Glutamatergic neuron (in vitro differentiated cells): ENCODE measurements around the gene CMTM5. TPM values are rescaled to one million over a fixed set of nuclear protein-coding genes. Genes with fewer than 3 reads are reported as not detected.
A peak's percentile ranks its signal among the peaks of the same experiment; 100 is the strongest.

Experiments
- DNase-seq: peaks from one replicate; pipeline ENCODE4 v3.0.0; 2022
- H3K27ac Mint-ChIP-seq: one replicate; pipeline ENCODE4 v1.8.0; 2020; ENCODE audit warnings: mild to moderate bottlenecking, mixed read lengths, inconsistent platforms; ENCODE audit not compliant: unreplicated experiment
- H3K27me3 Mint-ChIP-seq: one replicate; pipeline ENCODE4 v1.8.0; 2020; ENCODE audit warnings: mild to moderate bottlenecking, moderate library complexity, mixed read lengths, inconsistent platforms; ENCODE audit not compliant: unreplicated experiment
- H3K36me3 Mint-ChIP-seq: one replicate; pipeline ENCODE4 v1.8.0; 2020; ENCODE audit warnings: mild to moderate bottlenecking, mixed read lengths, inconsistent platforms; ENCODE audit not compliant: unreplicated experiment
- H3K4me1 Mint-ChIP-seq: one replicate; pipeline ENCODE4 v1.8.0; 2020; ENCODE audit warnings: mild to moderate bottlenecking, low read depth, mixed read lengths, inconsistent platforms; ENCODE audit not compliant: unreplicated experiment
- H3K4me3 Mint-ChIP-seq: one replicate; pipeline ENCODE4 v1.8.0; 2020; ENCODE audit warnings: mild to moderate bottlenecking, mixed read lengths, inconsistent platforms; ENCODE audit not compliant: unreplicated experiment
- H3K9me3 Mint-ChIP-seq: one replicate; pipeline ENCODE4 v1.8.0; 2020; ENCODE audit warnings: mild to moderate bottlenecking, moderate library complexity, mixed read lengths, inconsistent platforms; ENCODE audit not compliant: unreplicated experiment
- CTCF ChIP-seq: fragments of 200-600 bp; sonication (generic); IDR thresholded peaks from one replicate; pipeline ENCODE4 v1.5.0; 2021; ENCODE audit not compliant: partially characterized antibody, unreplicated experiment
- total RNA-seq: library from RNA; stranded (reverse); fragmentation: NEBNext Ultra II Directional; extraction: Animal tissue kit (Norgen Biotek cat#: 25700); gene quantifications from one replicate; pipeline ENCODE4 v1.2.1, GENCODE V29; 2021; ENCODE audit not compliant: unreplicated experiment

Gene CMTM5
- total RNA-seq, 1 donor from 2014 or later = not detected

- Mint-ChIP-seq H3K27ac (no peak overlapping the region), H3K4me1 (peaks cover 19% of the 10 kb centered on the region), H3K9me3 (peaks cover 21% of the 10 kb centered on the region), H3K36me3 (peaks cover 4% of the 10 kb centered on the region), H3K4me3 (peak overlapping the region; percentile 70), H3K27me3 (peaks cover 18% of the 10 kb centered on the region)
- no peak for TF ChIP-seq CTCF
- DNase-seq = peak; percentile 75
Observed at GRCh38 chr14:23365732-23366425, 11.0 kb upstream of the CMTM5 start.

- peak; percentile 83 for DNase-seq
- H3K9me3 Mint-ChIP-seq = peaks cover 17% of the 10 kb centered on the region
- H3K4me1 Mint-ChIP-seq = peaks cover 15% of the 10 kb centered on the region
- H3K27ac Mint-ChIP-seq = peak overlapping the region; percentile 88
- peak overlapping the region; percentile 71 for H3K4me3 Mint-ChIP-seq
- peaks cover 19% of the 10 kb centered on the region for H3K27me3 Mint-ChIP-seq
- H3K36me3 Mint-ChIP-seq = no peaks in the 10 kb centered on the region
- TF ChIP-seq CTCF = no peak
Observed at GRCh38 chr14:23366426-23366921, 10.4 kb upstream of the CMTM5 start.

GRCh38 chr14:23370221-23370620 is 6.6 kb upstream of the CMTM5 start:
- H3K9me3 Mint-ChIP-seq = peaks cover 10% of the 10 kb centered on the region
- peaks cover 7% of the 10 kb centered on the region for H3K4me1 Mint-ChIP-seq
- no peak for DNase-seq
- H3K27me3 Mint-ChIP-seq = peaks cover 12% of the 10 kb centered on the region
- no peak overlapping the region for H3K27ac Mint-ChIP-seq
- H3K4me3 Mint-ChIP-seq = no peak overlapping the region
- no peaks in the 10 kb centered on the region for H3K36me3 Mint-ChIP-seq
- no peak for TF ChIP-seq CTCF

- peaks cover 9% of the 10 kb centered on the region for H3K9me3 Mint-ChIP-seq
- no peak for DNase-seq
- no peak overlapping the region for H3K27ac Mint-ChIP-seq
- H3K4me1 Mint-ChIP-seq = peaks cover 8% of the 10 kb centered on the region
- TF ChIP-seq CTCF = no peak
- no peaks in the 10 kb centered on the region for H3K36me3 Mint-ChIP-seq
- H3K27me3 Mint-ChIP-seq = peaks cover 9% of the 10 kb centered on the region
- no peak overlapping the region for H3K4me3 Mint-ChIP-seq
Observed at GRCh38 chr14:23371865-23372264, 5.0 kb upstream of the CMTM5 start.

GRCh38 chr14:23372509-23372908 is 4.3 kb upstream of the CMTM5 start, which contains the start of gene IL25:
Gene IL25 (plus strand): TSS chr14:23372809.
- peaks cover 7% of the 10 kb centered on the region for H3K27me3 Mint-ChIP-seq
- H3K4me1 Mint-ChIP-seq = peaks cover 9% of the 10 kb centered on the region

More at GRCh38 chr14:23372509-23372908, 4.3 kb upstream of the CMTM5 start, which contains the start of gene IL25:
- no peak for TF ChIP-seq CTCF
- Mint-ChIP-seq H3K4me3 (no peak within 1 kb of the TSS), H3K27ac (no peak within 1 kb of the TSS), H3K36me3 (no peaks in the 10 kb centered on the region), H3K9me3 (peaks cover 6% of the 10 kb centered on the region)
- DNase-seq = no peak
